ENCODE results near the gene ZEB2.

The ZEB2 gene

DNA sequence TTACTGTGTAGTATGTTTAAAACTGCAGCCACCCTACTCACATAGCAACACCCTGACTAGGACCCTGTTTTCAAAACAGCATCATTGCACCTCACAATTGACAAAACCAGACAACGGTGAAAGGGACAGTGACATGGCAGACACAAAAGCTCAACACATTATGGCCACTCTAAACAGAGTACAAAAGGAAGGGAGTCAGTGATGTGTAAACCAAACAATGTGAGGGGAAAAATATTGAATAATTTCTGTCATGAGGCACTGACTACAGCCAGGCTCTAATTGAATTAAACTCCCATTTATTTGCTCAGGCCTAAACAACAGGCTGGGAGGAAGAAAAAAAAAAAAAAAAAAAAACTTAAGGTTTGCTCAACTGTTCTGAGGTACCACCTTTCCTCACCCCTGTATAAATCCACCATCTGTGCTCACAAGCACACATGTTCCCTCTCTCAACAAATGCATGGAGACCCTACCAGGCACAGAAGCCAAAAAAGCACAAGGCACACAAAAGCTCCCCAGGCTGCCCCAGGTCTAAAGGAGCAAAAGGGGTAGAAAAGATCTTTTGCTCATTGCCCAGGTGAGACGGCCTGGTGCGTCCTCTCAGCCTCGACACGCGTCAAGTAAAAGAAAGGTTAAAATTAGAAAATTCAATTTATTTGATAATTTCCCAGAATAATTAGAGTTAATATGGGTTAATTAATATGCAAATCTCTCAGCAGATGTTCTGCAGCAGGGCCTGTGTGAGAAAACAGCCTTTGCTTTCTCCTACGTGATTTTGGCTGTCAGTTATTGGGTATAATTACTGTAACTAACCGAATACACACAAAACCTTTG lies 80.9 kb downstream of the ZEB2 start:
- DNase-seq, result no peak
- Mint-ChIP-seq H3K36me3 (ENCODE audit: low read depth) (peaks cover 2% of the 10 kb centered on the region), H3K9me3 (no peaks in the 10 kb centered on the region), H3K4me1 (ENCODE audit: low read depth) (peaks cover 3% of the 10 kb centered on the region), H3K27ac (no peak overlapping the region), H3K27me3 (no peaks in the 10 kb centered on the region), H3K4me3 (no peak overlapping the region)

DNA sequence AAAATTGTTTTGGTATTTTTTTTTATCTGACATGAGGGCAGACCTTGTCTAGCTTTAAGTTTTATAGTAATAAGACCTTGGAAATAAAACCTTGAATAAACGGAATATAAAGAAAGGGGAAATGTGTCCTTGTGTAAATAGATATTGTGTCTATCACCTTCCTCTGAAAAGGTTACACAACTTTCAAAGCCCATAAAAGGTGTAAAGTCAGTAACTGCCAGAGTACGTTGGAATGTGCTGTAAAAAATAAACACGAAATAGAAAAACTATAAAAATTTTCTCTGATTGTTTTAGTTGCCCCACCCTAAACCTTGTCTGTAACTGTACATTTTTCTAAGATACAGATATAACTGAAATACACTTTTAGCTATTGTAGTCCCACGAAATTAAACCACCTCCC lies 82.3 kb downstream of the ZEB2 start:
- Mint-ChIP-seq H3K9me3 (no peaks in the 10 kb centered on the region), H3K27ac (no peak overlapping the region), H3K4me3 (no peak overlapping the region)

GRCh38 chr2:144434425-144435222 lies 85.3 kb downstream of the ZEB2 start:
- no peak for DNase-seq
- Mint-ChIP-seq H3K27me3 (no peaks in the 10 kb centered on the region), H3K36me3 (ENCODE audit: low read depth) (peaks cover 2% of the 10 kb centered on the region), H3K4me1 (ENCODE audit: low read depth) (no peaks in the 10 kb centered on the region), H3K27ac (no peak overlapping the region), H3K9me3 (no peaks in the 10 kb centered on the region), H3K4me3 (no peak overlapping the region)

More for the DNA sequence above, 82.3 kb downstream of the ZEB2 start:
- DNase-seq, result no peak
- Mint-ChIP-seq H3K4me1 (ENCODE audit: low read depth) (no peaks in the 10 kb centered on the region), H3K36me3 (ENCODE audit: low read depth) (peaks cover 2% of the 10 kb centered on the region), H3K27me3 (no peaks in the 10 kb centered on the region)

DNA sequence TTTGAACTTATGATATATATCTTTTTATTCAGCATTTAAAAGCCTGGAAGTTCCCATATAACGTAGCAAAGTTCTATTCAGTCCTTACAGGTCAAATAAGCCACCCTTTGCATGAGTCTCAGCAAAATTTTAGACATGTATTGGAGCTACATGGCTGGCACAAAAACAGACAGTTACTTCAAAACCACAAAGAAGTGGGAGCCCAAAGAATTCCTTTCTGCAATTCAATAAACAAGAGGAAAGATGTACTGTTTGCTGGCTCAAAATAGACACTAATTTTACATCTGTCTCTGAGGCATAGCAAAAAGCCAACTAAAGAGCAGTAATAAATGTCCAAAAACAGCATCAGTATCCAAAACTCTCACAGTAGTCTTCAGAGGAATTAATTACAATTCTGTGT lies 87.0 kb downstream of the ZEB2 start:
- DNase-seq, result no peak
- Mint-ChIP-seq H3K9me3 (no peaks in the 10 kb centered on the region), H3K27me3 (no peaks in the 10 kb centered on the region), H3K4me3 (no peak overlapping the region), H3K36me3 (ENCODE audit: low read depth) (peaks cover 12% of the 10 kb centered on the region), H3K27ac (no peak overlapping the region), H3K4me1 (ENCODE audit: low read depth) (no peaks in the 10 kb centered on the region)

DNA sequence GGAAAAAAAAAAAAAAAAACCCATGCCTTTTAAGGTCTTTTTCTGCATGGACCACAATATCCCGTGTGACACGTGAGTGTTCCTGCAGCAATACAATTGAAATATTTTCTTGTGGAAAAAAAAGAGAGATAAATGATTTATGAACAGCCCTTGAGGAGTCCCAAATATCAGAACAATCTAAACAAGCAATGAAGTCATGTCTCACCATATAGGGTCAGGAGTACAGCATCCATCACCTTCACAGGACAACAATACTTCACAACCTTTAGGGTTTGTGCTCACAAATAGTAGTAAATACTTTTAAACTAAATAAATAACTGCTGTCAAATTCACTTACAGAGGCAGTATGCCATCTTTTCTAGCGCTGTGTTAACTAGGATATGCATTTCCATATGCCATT lies 87.9 kb downstream of the ZEB2 start:
- Mint-ChIP-seq H3K4me1 (ENCODE audit: low read depth) (peaks cover 3% of the 10 kb centered on the region), H3K27ac (no peak overlapping the region), H3K4me3 (no peak overlapping the region), H3K27me3 (peaks cover 2% of the 10 kb centered on the region), H3K36me3 (ENCODE audit: low read depth) (peaks cover 14% of the 10 kb centered on the region), H3K9me3 (no peaks in the 10 kb centered on the region)
- no peak for DNase-seq

DNA sequence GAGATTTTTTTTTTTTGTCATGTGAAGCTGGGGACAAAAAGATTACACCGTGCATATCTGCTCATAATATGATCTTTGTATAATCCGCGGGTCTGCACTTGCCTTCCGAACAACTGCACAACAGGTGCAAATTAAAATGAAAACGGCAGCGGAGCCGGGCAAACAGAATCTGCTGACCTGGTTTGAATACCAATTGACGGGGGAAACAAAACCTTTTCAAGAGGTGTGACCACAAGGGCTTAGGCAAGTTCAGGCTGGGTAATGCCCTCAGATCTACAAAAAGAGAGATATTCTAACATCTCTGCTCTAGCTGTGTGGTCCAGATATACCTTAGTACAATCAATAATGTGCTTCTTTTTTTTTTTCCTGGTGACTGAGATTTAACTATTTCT lies 88.5 kb downstream of the ZEB2 start:
- Mint-ChIP-seq H3K9me3 (no peaks in the 10 kb centered on the region), H3K36me3 (ENCODE audit: low read depth) (peaks cover 15% of the 10 kb centered on the region), H3K27me3 (peaks cover 2% of the 10 kb centered on the region), H3K4me3 (no peak overlapping the region), H3K4me1 (ENCODE audit: low read depth) (peaks cover 8% of the 10 kb centered on the region), H3K27ac (no peak overlapping the region)
- DNase-seq, result no peak

DNA sequence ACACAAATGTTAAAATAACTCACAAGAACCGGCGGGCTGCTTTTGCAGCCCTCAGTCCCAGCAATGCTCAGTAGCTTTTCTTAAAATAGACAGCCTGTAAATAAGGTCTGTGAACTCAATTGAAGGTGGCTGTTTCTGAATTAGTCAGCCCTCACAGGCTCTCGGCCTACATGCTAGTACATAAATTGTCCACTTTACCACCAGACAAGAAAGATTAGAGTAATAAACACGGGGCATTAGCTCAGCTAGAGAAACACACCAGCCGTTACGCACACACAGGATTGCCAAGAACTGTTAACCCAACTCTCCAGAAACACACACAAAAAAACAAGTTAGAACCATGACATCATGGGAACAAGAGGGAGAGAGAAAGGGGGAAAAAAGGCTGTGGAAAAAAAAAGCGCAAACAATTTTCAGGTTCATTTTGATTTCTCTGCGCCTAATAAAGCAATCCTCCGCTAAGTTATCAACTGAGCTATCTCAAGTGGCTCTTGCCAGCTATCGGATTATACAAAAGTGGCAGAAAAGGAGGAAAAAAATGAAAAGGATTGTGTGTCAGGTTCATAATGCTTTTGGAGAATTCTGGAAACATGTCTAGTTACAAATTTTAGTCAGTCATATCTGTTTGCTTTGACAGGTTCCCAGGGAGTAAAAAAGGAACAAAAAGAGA lies 89.1 kb downstream of the ZEB2 start:
- Mint-ChIP-seq H3K27me3 (peaks cover 2% of the 10 kb centered on the region), H3K27ac (no peak overlapping the region), H3K4me3 (no peak overlapping the region), H3K4me1 (ENCODE audit: low read depth) (peaks cover 11% of the 10 kb centered on the region), H3K36me3 (ENCODE audit: low read depth) (peaks cover 15% of the 10 kb centered on the region), H3K9me3 (no peaks in the 10 kb centered on the region)
- no peak for DNase-seq

GRCh38 chr2:144429396-144430112 lies 90.4 kb downstream of the ZEB2 start:
- Mint-ChIP-seq H3K36me3 (ENCODE audit: low read depth) (peaks cover 15% of the 10 kb centered on the region), H3K4me1 (ENCODE audit: low read depth) (peaks cover 20% of the 10 kb centered on the region), H3K27ac (no peak overlapping the region), H3K9me3 (no peaks in the 10 kb centered on the region), H3K4me3 (no peak overlapping the region), H3K27me3 (peaks cover 2% of the 10 kb centered on the region)
- no peak for DNase-seq

DNA sequence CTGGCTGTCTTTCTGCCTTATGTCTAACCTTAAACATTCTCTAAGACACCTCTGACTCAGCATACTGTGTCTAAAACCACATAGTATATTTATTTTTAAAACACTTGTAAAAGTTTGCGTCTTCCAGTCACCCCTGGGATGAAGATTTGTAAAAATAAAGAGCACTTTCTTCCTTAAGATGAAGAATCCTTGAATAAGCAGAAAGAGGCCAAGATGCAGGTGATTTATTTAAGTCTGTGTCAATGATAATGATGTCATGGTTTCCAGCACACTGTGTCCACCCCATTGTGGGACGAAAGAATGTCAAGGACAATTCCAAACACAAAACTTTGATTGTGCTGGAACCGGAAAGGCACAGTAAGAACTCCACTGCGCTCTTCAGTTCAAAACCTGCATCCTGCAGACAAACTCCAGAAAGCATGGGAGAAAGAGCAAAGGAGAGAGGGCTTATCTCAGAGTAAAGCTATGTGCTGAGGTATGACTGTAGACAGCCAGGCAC lies 92.9 kb downstream of the ZEB2 start:
- no peak for DNase-seq
- H3K36me3 Mint-ChIP-seq (ENCODE audit: low read depth), result peaks cover 21% of the 10 kb centered on the region
- H3K9me3 Mint-ChIP-seq, result no peaks in the 10 kb centered on the region
- H3K27me3 Mint-ChIP-seq, result peaks cover 2% of the 10 kb centered on the region
- no peak overlapping the region for H3K27ac Mint-ChIP-seq
- peaks cover 35% of the 10 kb centered on the region for H3K4me1 Mint-ChIP-seq (ENCODE audit: low read depth)
- no peak overlapping the region for H3K4me3 Mint-ChIP-seq

GRCh38 chr2:144426355-144426754 lies 93.6 kb downstream of the ZEB2 start:
- Mint-ChIP-seq H3K36me3 (ENCODE audit: low read depth) (peaks cover 21% of the 10 kb centered on the region), H3K27me3 (peaks cover 2% of the 10 kb centered on the region), H3K27ac (no peak overlapping the region), H3K4me1 (ENCODE audit: low read depth) (peaks cover 38% of the 10 kb centered on the region), H3K9me3 (no peaks in the 10 kb centered on the region), H3K4me3 (no peak overlapping the region)
- no peak for DNase-seq

DNA sequence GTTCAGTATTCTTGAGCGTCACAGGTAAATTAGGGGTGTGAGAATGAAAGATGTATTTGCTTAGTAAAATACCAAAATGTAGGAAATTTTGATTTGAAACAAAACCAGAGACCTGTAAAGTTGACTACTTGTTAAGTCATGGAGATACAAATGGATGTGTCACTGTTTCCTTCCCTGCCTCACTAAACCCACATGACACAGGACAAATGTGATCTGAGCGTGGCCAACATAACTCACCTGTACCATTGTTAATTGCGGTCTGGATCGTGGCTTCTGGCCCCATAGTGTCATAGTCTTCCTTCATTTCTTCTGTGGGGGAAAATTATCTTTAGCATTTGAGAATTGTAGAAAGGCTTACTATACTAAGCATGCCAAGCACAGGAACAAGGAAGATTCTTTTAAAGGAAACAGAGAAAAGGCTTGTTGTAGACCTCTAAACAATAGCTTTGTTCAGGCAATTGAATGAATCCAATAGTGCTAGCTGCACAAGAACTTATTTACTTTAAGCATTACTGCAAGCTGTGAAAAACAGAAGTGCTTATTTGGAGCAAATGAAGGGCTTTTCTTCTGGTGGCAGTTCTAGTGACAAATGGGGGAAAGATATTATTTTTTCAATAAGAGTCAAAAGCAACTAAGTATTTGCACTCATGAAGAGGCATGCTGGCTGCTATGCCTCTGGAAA lies 95.2 kb downstream of the ZEB2 start:
- H3K27me3 Mint-ChIP-seq, result peaks cover 2% of the 10 kb centered on the region
- no peaks in the 10 kb centered on the region for H3K9me3 Mint-ChIP-seq
- DNase-seq, result no peak
- peaks cover 21% of the 10 kb centered on the region for H3K36me3 Mint-ChIP-seq (ENCODE audit: low read depth)
- H3K4me3 Mint-ChIP-seq, result no peak overlapping the region
- H3K27ac Mint-ChIP-seq, result peak overlapping the region; percentile 85
- peaks cover 38% of the 10 kb centered on the region for H3K4me1 Mint-ChIP-seq (ENCODE audit: low read depth)

GRCh38 chr2:144421606-144422510 lies 98.1 kb downstream of the ZEB2 start:
- Mint-ChIP-seq H3K27me3 (no peaks in the 10 kb centered on the region), H3K27ac (no peak overlapping the region), H3K4me1 (ENCODE audit: low read depth) (peaks cover 34% of the 10 kb centered on the region), H3K4me3 (no peak overlapping the region), H3K36me3 (ENCODE audit: low read depth) (peaks cover 14% of the 10 kb centered on the region), H3K9me3 (peaks cover 3% of the 10 kb centered on the region)
- DNase-seq, result no peak

GRCh38 chr2:144419218-144419617 lies 100.7 kb downstream of the ZEB2 start:
- Mint-ChIP-seq H3K4me3 (no peak overlapping the region), H3K4me1 (ENCODE audit: low read depth) (peaks cover 31% of the 10 kb centered on the region)

More at GRCh38 chr2:144419218-144419617, 100.7 kb downstream of the ZEB2 start:
- no peak for DNase-seq
- H3K9me3 Mint-ChIP-seq, result peaks cover 3% of the 10 kb centered on the region
- no peak overlapping the region for H3K27ac Mint-ChIP-seq
- H3K27me3 Mint-ChIP-seq, result no peaks in the 10 kb centered on the region
- peaks cover 15% of the 10 kb centered on the region for H3K36me3 Mint-ChIP-seq (ENCODE audit: low read depth)

Data from activated T-cell treated with anti-CD3 and anti-CD28 coated beads, Interleukin-2, amount 50 U/mL, for 24 hours (primary cell).